Measurements from ENCODE around the gene KAZN.

- TF ChIP-seq TRIM28 (IDR thresholded peaks at IDR 0.05; ENCODE audit: borderline replicate concordance, low read length) (no peak), SETDB1 (IDR thresholded peaks at IDR 0.05; ENCODE audit: insufficient read length, low read length) (no peak), ZNF776 (tag by site-specific recombination; IDR thresholded peaks at IDR 0.05; ENCODE audit: borderline replicate concordance) (no peak), CTCF (tag by site-specific recombination; IDR thresholded peaks at IDR 0.05) (no peak), ZNF221 (tag by site-specific recombination; IDR thresholded peaks at IDR 0.05; ENCODE audit: borderline replicate concordance) (no peak), ZNF530 (tag by site-specific recombination; IDR thresholded peaks at IDR 0.05; ENCODE audit: low read depth) (no peak), ZNF24 (tag by site-specific recombination; IDR thresholded peaks at IDR 0.05) (no peak), ZNF664 (tag by site-specific recombination; IDR thresholded peaks at IDR 0.05) (no peak), MZF1 (tag by site-specific recombination; IDR thresholded peaks at IDR 0.05; ENCODE audit: borderline replicate concordance) (no peak), YY2 (tag by site-specific recombination; IDR thresholded peaks at IDR 0.05) (no peak)
- TF ChIP-seq, protein P1, sequence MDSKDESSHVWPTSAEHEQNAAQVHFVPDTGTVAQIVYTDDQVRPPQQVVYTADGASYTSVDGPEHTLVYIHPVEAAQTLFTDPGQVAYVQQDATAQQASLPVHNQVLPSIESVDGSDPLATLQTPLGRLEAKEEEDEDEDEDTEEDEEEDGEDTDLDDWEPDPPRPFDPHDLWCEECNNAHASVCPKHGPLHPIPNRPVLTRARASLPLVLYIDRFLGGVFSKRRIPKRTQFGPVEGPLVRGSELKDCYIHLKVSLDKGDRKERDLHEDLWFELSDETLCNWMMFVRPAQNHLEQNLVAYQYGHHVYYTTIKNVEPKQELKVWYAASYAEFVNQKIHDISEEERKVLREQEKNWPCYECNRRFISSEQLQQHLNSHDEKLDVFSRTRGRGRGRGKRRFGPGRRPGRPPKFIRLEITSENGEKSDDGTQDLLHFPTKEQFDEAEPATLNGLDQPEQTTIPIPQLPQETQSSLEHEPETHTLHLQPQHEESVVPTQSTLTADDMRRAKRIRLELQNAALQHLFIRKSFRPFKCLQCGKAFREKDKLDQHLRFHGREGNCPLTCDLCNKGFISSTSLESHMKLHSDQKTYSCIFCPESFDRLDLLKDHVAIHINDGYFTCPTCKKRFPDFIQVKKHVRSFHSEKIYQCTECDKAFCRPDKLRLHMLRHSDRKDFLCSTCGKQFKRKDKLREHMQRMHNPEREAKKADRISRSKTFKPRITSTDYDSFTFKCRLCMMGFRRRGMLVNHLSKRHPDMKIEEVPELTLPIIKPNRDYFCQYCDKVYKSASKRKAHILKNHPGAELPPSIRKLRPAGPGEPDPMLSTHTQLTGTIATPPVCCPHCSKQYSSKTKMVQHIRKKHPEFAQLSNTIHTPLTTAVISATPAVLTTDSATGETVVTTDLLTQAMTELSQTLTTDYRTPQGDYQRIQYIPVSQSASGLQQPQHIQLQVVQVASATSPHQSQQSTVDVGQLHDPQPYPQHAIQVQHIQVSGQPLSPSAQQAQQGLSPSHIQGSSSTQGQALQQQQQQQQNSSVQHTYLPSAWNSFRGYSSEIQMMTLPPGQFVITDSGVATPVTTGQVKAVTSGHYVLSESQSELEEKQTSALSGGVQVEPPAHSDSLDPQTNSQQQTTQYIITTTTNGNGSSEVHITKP (tag by site-specific recombination; IDR thresholded peaks at IDR 0.05): no peak
- TF ChIP-seq, protein P2, sequence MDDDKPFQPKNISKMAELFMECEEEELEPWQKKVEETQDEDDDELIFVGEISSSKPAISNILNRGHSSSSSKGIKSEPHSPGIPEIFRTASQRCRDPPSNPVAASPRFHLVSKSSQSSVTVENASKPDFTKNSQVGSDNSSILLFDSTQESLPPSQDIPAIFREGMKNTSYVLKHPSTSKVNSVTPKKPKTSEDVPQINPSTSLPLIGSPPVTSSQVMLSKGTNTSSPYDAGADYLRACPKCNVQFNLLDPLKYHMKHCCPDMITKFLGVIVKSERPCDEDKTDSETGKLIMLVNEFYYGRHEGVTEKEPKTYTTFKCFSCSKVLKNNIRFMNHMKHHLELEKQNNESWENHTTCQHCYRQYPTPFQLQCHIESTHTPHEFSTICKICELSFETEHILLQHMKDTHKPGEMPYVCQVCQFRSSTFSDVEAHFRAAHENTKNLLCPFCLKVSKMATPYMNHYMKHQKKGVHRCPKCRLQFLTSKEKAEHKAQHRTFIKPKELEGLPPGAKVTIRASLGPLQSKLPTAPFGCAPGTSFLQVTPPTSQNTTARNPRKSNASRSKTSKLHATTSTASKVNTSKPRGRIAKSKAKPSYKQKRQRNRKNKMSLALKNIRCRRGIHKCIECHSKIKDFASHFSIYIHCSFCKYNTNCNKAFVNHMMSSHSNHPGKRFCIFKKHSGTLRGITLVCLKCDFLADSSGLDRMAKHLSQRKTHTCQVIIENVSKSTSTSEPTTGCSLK (tag by site-specific recombination; IDR thresholded peaks at IDR 0.05): no peak
These were observed 445.4 kb downstream of the KAZN start for GRCh38 chr1:15043934-15044333.

Data from HEK293 (cell line).